Stomach smooth muscle (tissue), 2 donors: Measurements from ENCODE around the gene ZBTB47.

Source experiments
- H3K27ac ChIP-seq: one replicate; pipeline ENCODE4 v1.7.0; 2013; ENCODE audit warnings: mild to moderate bottlenecking, low read length, inconsistent platforms
- H3K27me3 ChIP-seq, 2 donors: one replicate each; pipeline ENCODE4 v1.7.0; 2013; ENCODE audit warnings: low read length in 2 of 2; ENCODE audit not compliant: insufficient read depth in 2 of 2, control insufficient read depth in 1 of 2
- H3K36me3 ChIP-seq, 2 donors: one replicate each; pipeline ENCODE4 v1.7.0; 2013; ENCODE audit warnings: low read length in 2 of 2; ENCODE audit not compliant: control insufficient read depth in 2 of 2, insufficient read depth in 2 of 2
- H3K4me1 ChIP-seq: one replicate; pipeline ENCODE4 v1.7.0; 2013; ENCODE audit warnings: low read length; ENCODE audit not compliant: control insufficient read depth, insufficient read depth
- H3K4me3 ChIP-seq, 2 donors: one replicate each; pipeline ENCODE4 v1.7.0; 2013; ENCODE audit warnings: low read length in 2 of 2
- H3K9ac ChIP-seq, 2 donors: one replicate each; pipeline ENCODE4 v1.7.0; 2013; ENCODE audit warnings: low read length in 2 of 2, mild to moderate bottlenecking in 1 of 2
- H3K9me3 ChIP-seq, 2 donors: one replicate each; pipeline ENCODE4 v1.7.0; 2013; ENCODE audit warnings: low read length in 2 of 2; ENCODE audit not compliant: control insufficient read depth in 2 of 2
- donor health status: healthy.
- donor health status: Pancreatic carcinoma.

ZBTB47 gene

DNA sequence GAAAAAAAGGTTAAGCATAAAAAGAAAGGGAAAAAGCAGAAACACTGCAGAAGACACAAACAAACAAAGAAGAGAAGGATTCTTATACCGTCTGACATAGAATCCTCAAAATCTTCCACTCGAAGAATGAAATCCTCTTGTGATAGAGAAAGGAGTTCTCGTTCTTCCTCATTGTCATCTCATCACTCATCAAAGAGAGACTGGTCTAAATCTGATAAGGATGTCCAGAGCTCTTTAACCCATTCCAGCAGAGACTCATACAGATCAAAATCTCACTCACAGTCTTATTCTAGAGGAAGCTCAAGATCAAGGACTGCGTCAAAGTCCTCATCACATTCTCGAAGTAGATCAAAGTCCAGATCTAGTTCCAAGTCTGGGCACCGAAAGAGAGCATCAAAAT, 16.5 kb upstream of the ZBTB47 start:
- Histone ChIP-seq H3K9ac (no peak overlapping the region), H3K9me3 (no peaks in the 10 kb centered on the region), H3K4me3 (no peak overlapping the region), H3K27me3 (no peaks in the 10 kb centered on the region), H3K36me3 (peaks cover 53 to 69% of the 10 kb centered on the region in 2 donors), H3K4me1 (no peaks in the 10 kb centered on the region), H3K27ac (no peak overlapping the region)

DNA sequence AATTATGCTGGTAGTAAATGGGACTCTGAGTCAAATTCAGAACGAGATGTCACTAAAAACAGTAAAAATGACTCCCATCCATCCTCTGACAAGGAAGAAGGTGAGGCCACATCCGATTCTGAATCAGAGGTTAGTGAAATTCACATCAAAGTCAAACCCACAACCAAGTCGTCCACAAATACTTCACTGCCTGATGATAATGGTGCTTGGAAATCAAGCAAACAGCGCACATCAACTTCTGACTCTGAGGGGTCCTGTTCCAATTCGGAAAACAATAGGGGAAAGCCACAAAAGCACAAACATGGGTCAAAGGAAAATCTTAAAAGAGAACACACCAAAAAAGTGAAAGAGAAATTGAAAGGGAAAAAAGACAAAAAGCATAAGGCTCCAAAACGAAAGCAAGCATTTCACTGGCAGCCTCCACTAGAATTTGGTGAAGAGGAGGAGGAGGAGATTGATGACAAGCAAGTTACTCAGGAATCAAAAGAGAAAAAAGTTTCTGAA, 15.1 kb upstream of the ZBTB47 start:
- H3K9me3 ChIP-seq = no peaks in the 10 kb centered on the region
- no peak overlapping the region for H3K4me3 ChIP-seq
- no peaks in the 10 kb centered on the region for H3K27me3 ChIP-seq
- peaks cover 59 to 70% of the 10 kb centered on the region in 2 donors for H3K36me3 ChIP-seq
- no peak overlapping the region for H3K27ac ChIP-seq
- H3K9ac ChIP-seq = no peak overlapping the region
- H3K4me1 ChIP-seq = no peaks in the 10 kb centered on the region

DNA sequence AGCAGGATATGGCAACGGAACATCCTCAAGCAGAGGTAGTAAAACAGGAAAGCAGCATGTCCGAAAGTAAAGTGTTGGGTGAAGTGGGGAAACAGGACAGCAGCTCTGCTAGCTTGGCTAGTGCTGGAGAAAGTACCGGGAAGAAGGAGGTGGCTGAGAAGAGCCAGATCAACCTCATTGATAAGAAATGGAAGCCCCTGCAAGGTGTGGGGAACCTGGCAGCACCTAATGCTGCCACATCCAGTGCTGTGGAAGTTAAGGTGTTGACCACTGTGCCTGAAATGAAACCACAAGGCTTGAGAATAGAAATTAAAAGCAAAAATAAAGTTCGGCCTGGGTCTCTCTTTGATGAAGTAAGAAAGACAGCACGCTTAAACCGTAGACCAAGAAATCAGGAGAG, 14.3 kb upstream of the ZBTB47 start:
- Histone ChIP-seq H3K27ac (no peak overlapping the region), H3K27me3 (no peaks in the 10 kb centered on the region), H3K4me3 (no peak overlapping the region), H3K9ac (no peak overlapping the region), H3K9me3 (no peaks in the 10 kb centered on the region), H3K4me1 (no peaks in the 10 kb centered on the region), H3K36me3 (peaks cover 61 to 67% of the 10 kb centered on the region in 2 donors)

DNA sequence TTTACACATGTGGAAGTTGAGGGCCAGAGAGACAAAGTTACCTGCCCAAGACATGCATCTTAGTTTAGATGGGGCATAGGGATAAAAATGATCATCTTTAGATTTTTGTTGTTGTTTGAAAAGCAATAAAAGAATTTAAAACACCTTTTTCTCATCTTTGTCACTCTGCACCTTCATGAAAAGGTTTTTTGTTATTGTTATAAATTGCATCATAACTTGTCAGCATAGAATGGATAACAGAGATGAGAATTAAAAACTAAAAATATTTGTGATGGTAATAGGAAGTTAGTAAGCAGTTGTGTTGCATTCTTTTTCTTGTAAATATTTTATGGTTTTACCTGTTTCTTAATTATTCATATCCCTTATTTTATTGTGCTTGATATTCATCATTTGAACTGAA, 13.4 kb upstream of the ZBTB47 start:
- H3K27ac ChIP-seq = no peak overlapping the region
- H3K36me3 ChIP-seq = peaks cover 67 to 72% of the 10 kb centered on the region in 2 donors
- no peaks in the 10 kb centered on the region for H3K4me1 ChIP-seq
- H3K4me3 ChIP-seq = no peak overlapping the region
- no peaks in the 10 kb centered on the region for H3K27me3 ChIP-seq
- H3K9me3 ChIP-seq = no peaks in the 10 kb centered on the region
- no peak overlapping the region for H3K9ac ChIP-seq

DNA sequence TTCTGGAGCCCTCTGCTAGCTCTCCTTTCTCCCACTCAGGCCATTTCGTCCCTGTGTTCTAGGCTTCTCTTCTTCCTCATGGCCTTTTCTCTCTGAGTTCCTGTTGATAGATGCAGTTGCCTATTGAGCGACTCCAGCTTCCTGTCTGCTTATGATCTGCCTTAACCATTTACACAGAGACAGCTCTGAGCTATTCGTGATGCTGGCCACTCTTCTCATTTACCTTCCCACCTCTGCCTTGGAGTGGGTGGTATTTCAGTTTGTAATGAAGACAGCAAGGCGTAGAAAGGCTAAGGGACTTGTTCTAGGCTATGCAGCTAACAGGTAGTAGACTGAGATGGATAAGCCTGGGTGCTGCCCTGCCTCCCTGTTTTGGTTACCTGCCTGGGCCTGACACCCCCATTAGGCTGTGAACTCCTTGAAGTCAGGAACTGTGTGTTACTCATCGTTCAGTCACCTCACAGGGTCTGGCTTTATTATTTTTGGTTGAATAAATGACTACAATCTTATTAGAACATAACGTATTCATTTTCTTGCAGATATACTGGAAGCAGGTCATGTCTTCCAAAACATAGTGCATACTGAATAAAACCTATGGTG, 12.6 kb upstream of the ZBTB47 start:
- H3K9me3 ChIP-seq = no peaks in the 10 kb centered on the region
- no peak overlapping the region for H3K27ac ChIP-seq
- no peak overlapping the region for H3K4me3 ChIP-seq
- H3K36me3 ChIP-seq = peaks cover 68 to 70% of the 10 kb centered on the region in 2 donors
- no peaks in the 10 kb centered on the region for H3K4me1 ChIP-seq
- H3K27me3 ChIP-seq = no peaks in the 10 kb centered on the region
- no peak overlapping the region for H3K9ac ChIP-seq

DNA sequence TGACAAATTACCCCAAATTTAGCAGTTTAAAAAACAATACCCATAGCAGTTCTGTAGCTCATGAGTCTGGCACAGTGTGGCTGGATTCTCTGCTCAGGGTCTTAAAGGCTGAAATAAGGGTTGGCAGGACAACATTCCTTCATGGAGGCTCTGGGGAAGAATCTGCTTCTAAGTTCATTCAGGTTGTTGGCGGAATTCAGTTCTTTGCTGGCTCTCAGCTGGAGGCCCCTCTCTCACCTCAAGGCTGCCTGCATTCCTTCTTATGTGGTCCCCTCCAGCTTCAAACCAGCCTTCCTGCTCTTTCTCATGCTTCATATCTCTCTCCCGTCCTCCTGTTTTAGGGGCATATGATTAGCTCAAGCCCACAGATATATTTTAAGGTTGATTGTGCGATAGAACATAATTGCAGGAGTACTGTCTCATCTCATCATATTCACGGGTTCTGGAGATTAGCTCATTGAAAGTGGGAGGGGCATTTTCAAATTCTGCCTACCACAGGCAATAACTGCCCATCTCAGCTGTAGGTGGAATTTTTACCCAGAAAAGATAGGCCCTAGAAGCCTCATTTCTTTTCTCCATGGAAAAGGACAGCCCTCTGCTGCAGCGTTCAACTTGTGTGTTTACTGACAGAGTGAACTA, 5.6 kb upstream of the ZBTB47 start:
- Histone ChIP-seq H3K27me3 (no peaks in the 10 kb centered on the region), H3K36me3 (peaks cover 27 to 44% of the 10 kb centered on the region in 2 donors), H3K4me1 (peaks cover 25% of the 10 kb centered on the region), H3K4me3 (no peak overlapping the region), H3K9me3 (no peaks in the 10 kb centered on the region), H3K27ac (no peak overlapping the region), H3K9ac (no peak overlapping the region)

DNA sequence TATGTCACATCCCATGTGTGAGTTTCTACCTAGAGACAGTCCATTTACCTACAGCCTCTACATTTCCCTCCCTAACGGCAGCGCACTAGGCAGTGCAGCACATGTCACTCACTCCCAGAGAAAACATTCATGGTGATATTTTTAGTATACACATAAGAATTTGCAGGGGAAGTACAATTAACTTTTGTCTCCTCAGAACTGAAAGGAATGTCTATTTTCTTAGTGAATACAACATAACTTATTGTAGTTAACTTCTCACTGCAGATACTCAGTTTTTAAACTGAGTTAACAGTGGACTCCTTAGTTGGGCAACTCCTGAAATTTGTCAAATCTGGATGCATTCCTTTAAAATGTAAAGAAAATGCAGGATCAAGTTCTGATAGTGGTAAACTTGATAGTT, 4.5 kb upstream of the ZBTB47 start:
- Histone ChIP-seq H3K4me3 (no peak overlapping the region), H3K27me3 (no peaks in the 10 kb centered on the region), H3K36me3 (peaks cover 17 to 34% of the 10 kb centered on the region in 2 donors), H3K4me1 (peaks cover 34% of the 10 kb centered on the region), H3K9ac (no peak overlapping the region), H3K9me3 (no peaks in the 10 kb centered on the region), H3K27ac (no peak overlapping the region)

DNA sequence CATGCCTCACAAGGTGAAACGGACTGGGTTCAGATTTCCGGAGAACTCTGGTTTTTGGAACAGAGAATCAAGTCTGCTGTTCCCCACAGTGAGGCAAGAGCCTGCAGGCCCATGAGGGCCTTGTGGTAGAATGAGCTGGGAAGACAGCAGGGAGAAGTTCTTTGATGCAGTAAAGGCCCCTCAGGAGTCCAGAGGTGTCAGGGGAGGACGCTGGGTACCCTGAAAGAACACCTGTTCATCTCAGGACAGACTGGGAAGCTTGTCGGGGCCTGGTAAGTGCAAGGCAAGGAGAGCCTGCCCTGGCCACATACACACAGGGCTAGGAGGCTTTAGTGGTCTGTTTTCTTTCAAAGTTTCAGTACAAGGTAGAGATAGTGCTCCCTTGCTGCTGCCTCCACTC, 3.7 kb upstream of the ZBTB47 start:
- Histone ChIP-seq H3K4me1 (peaks cover 37% of the 10 kb centered on the region), H3K27me3 (no peaks in the 10 kb centered on the region), H3K4me3 (no peak overlapping the region), H3K9me3 (no peaks in the 10 kb centered on the region), H3K9ac (no peak overlapping the region), H3K36me3 (peaks cover 12 to 27% of the 10 kb centered on the region in 2 donors), H3K27ac (peak overlapping the region; percentile 69)

DNA sequence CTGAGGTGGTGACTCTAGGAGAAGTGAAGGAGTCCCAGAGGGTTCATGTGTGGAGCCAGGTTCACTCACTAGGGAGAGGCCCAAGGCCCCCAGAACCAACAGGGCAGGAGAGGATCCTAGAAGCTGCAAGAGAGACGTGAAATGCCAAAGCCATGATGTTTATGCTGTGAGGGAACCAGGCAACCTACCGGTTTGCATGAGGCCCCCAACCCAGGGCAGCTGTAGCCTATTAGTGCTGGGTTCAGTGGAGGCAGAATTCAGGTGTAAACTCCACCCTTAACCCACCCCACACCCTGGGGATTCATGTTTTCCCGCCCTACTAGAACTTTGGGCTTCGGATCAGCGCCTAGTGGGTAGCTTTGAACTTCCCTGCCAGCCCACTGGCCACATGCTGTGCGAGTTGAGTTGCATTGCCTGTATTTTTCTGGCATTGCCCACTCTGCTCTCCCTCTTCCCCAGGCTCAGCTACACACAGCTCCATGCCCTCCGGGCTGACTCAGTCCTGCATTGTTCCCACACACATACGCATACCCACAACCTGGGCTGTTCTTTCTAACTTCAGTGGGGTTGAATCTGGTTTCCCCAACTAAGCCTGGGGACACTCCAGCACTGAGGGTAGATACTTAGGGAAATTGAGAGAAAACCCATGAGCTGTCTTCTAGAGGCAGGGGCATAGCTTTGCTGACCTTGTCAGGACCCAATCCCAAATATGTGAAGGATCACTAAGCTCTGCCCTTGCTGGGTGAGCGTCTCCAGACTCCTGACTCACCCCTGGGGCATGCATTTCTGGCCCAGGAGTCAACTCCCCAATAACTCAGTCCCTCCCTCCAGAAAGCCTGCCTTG, 2.0 kb upstream of the ZBTB47 start:
- H3K27ac ChIP-seq = peak overlapping the region; percentile 69

DNA sequence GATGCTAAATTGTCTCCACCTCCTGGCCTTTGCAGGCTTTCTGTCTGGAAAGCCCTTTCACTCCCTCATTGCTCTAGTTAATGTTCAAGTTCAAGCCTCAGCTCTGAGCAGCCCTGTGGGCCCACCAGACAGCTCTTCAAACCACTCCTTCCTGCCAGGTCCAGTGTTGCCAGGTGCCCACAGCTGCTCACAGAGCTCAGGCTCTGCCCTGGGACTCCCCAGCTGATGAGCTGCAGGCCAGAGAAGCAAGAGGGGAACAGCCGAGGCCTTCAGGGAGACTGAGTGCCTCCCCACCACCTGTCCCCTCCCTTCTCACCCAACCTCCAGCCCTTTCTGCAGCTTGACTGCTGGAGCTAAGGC, 1.3 kb upstream of the ZBTB47 start:
- Histone ChIP-seq H3K36me3 (peaks cover 3 to 10% of the 10 kb centered on the region in 2 donors), H3K27me3 (no peaks in the 10 kb centered on the region), H3K4me3 (peak overlapping the region; percentile 36 to 87), H3K27ac (peak overlapping the region; percentile 69), H3K9me3 (no peaks in the 10 kb centered on the region), H3K4me1 (peaks cover 57% of the 10 kb centered on the region), H3K9ac (peak overlapping the region; percentile 42 to 84)

More for the DNA sequence above, 2.0 kb upstream of the ZBTB47 start:
- Histone ChIP-seq H3K27me3 (no peaks in the 10 kb centered on the region), H3K9ac (peak overlapping the region; percentile 13 to 84), H3K9me3 (no peaks in the 10 kb centered on the region), H3K4me1 (peaks cover 52% of the 10 kb centered on the region), H3K36me3 (peaks cover 3 to 14% of the 10 kb centered on the region in 2 donors), H3K4me3 (peak overlapping the region in 1 of 2 donors; percentile 87)
